Endothelial cell of umbilical vein (primary cell): Measurements from ENCODE around the gene PLA2G4B. TPM values are rescaled to one million over a fixed set of nuclear protein-coding genes. Genes with fewer than 3 reads are reported as not detected.

Source experiments
- BruUV-seq: library from RNA; stranded (reverse); fragments of 400-500 nt; replicated peaks from 2 replicates; lab custom pipeline; 2021; lab: Mats Ljungman, UMichigan
- CTCF ChIA-PET: fragments of 300-600, 350-600 bp; sonication (Branson Sonifier 250); formaldehyde crosslinking; loops from one replicate; lab custom pipeline; 2021; ENCODE audit warnings: antibody characterized with exemption, inconsistent platforms; lab: Charles Lee
- POLR2A ChIA-PET: fragments of 300-600, 350-600 bp; sonication (Branson Sonifier 250); formaldehyde crosslinking; loops from one replicate; lab custom pipeline; 2021; ENCODE audit warnings: antibody characterized with exemption, inconsistent platforms; lab: Charles Lee
- DNase-seq: peaks from one replicate; pipeline ENCODE4 v3.0.0-alpha.2; 2011; ENCODE audit warnings: low read depth, low spot score
- FAIRE-seq: peaks from 2 replicates; lab custom pipeline; 2011; peaks lifted over from hg19 to GRCh38; lab: Jason Lieb, UNC
- H2AFZ ChIP-seq: 2 replicates; pipeline ENCODE4 v1.6.0; 2012; ENCODE audit warnings: low read depth, low read length, control low read depth, inconsistent platforms
- H3K27ac ChIP-seq: 2 replicates; pipeline ENCODE4 v1.5.1; 2011; ENCODE audit warnings: low read depth, mild to moderate bottlenecking, control low read depth, low read length, moderate library complexity; ENCODE audit not compliant: insufficient read depth
- H3K27me3 ChIP-seq, 2 experiments: 2 replicates each; pipeline versions ENCODE4 v1.6.0 to v1.6.1; 2011; ENCODE audit warnings: low read length in 2 of 2, mixed read lengths in 1 of 2; ENCODE audit not compliant: control insufficient read depth in 2 of 2, insufficient read depth in 2 of 2
- H3K36me3 ChIP-seq, 2 experiments: 2 replicates in 1 of 2; 3 replicates in 1 of 2; pipeline ENCODE4 v1.5.1; 2011; ENCODE audit warnings: low read length in 2 of 2, mild to moderate bottlenecking in 1 of 2, moderate library complexity in 1 of 2; ENCODE audit not compliant: control insufficient read depth in 2 of 2, insufficient read depth in 2 of 2; ENCODE audit errors: extremely low read depth in 1 of 2
- H3K4me1 ChIP-seq: 3 replicates; pipeline ENCODE4 v1.5.1; 2011; ENCODE audit warnings: mild to moderate bottlenecking, low read length; ENCODE audit not compliant: control insufficient read depth, insufficient read depth; ENCODE audit errors: extremely low read depth
- H3K4me2 ChIP-seq: 2 replicates; pipeline ENCODE4 v1.6.1; 2011; ENCODE audit warnings: low read length, control low read depth, mixed read lengths; ENCODE audit not compliant: insufficient read depth
- H3K4me3 ChIP-seq, 3 experiments: fragments of 200-600 bp in 1 of 3; sonication (generic), shearing (Covaris generic) in 1 of 3; replicated peaks in 1 of 3; 2 replicates each; pipeline ENCODE4 v1.5.1; 2011 to 2016; ENCODE audit warnings: control low read depth in 3 of 3, low read length in 3 of 3, mild to moderate bottlenecking in 2 of 3, inconsistent platforms in 1 of 3, low read depth in 1 of 3, moderate library complexity in 1 of 3; ENCODE audit not compliant: insufficient read depth in 1 of 3
- H3K79me2 ChIP-seq: 2 replicates; pipeline ENCODE4 v1.6.0; 2012; ENCODE audit warnings: low read length, inconsistent platforms; ENCODE audit not compliant: control insufficient read depth, insufficient read depth
- H3K9ac ChIP-seq: replicated peaks from 2 replicates; pipeline ENCODE3; 2011; ENCODE audit warnings: low read length, control low read depth; ENCODE audit not compliant: insufficient read depth; ENCODE audit errors: extremely low read depth
- H3K9me1 ChIP-seq: replicated peaks from 3 replicates; pipeline ENCODE4 v1.6.0; 2011; ENCODE audit warnings: mild to moderate bottlenecking, low read length; ENCODE audit not compliant: control insufficient read depth, insufficient read depth; ENCODE audit errors: extremely low read depth
- H3K9me3 ChIP-seq: replicated peaks from 2 replicates; pipeline ENCODE4 v1.5.1; 2012; ENCODE audit warnings: low read length, inconsistent platforms; ENCODE audit not compliant: control insufficient read depth, insufficient read depth
- H4K20me1 ChIP-seq: replicated peaks from 2 replicates; pipeline ENCODE3; 2011; ENCODE audit warnings: mild to moderate bottlenecking, low read length; ENCODE audit not compliant: control insufficient read depth, insufficient read depth; ENCODE audit errors: extremely low read depth
- FOS ChIP-seq: IDR thresholded peaks from 2 replicates; pipeline ENCODE4 v1.6.1; 2011; ENCODE audit warnings: mild to moderate bottlenecking, low read length, moderate library complexity, borderline replicate concordance; ENCODE audit not compliant: insufficient read depth
- dilution Hi-C: fragments of 300-500 bp; cut with MboI; formaldehyde crosslinking; loops from one replicate; pipeline ENCODE4 v1.15.0; 2019; ENCODE audit warnings: low sequenced_read_pairs; ENCODE audit not compliant: extremely low pct_ligation_motif_present
- intact Hi-C: fragments of 100-400 bp; cut with micrococcal nuclease; formaldehyde crosslinking; loops from one replicate; pipeline ENCODE4 v1.10.0; 2022
- polyA plus RNA-seq, 4 experiments: library from polyadenylated mRNA; depleted of rRNA in 3 of 4; stranded (reverse) in 3 of 4; unstranded in 1 of 4; fragments of >200 nt; gene quantifications; 2 replicates each; pipeline versions ENCODE4 v1.2.1 to v1.2.3, GENCODE V29; 2011 to 2012; ENCODE audit warnings: missing spikeins in 1 of 4
- total RNA-seq: library from RNA; stranded (reverse); gene quantifications from 2 replicates; pipeline ENCODE4 v1.2.3, GENCODE V29; 2021
- TF ChIP-seq, protein P1 (sequence below), 2 donors: IDR thresholded peaks; 1 replicate in 1 of 2; 2 replicates in 1 of 2; pipeline ENCODE4 v1.5.1; 2011; ENCODE audit warnings: low read length in 2 of 2, mild to moderate bottlenecking in 2 of 2, moderate library complexity in 2 of 2, control low read depth in 1 of 2, inconsistent platforms in 1 of 2, low read depth in 1 of 2; ENCODE audit not compliant: insufficient read depth in 1 of 2; ENCODE audit errors: extremely low read depth in 1 of 2
- TF ChIP-seq, protein P2 (sequence below): IDR thresholded peaks from 2 replicates; pipeline ENCODE4 v1.6.1; 2011; ENCODE audit not compliant: insufficient read depth, insufficient read length

PLA2G4B gene
- total and polyA plus RNA-seq, 2 donors (not counting 3 experiments of a cell fraction or from before 2014, with no cell fraction given), result 4.0 to 7.9 TPM

DNA sequence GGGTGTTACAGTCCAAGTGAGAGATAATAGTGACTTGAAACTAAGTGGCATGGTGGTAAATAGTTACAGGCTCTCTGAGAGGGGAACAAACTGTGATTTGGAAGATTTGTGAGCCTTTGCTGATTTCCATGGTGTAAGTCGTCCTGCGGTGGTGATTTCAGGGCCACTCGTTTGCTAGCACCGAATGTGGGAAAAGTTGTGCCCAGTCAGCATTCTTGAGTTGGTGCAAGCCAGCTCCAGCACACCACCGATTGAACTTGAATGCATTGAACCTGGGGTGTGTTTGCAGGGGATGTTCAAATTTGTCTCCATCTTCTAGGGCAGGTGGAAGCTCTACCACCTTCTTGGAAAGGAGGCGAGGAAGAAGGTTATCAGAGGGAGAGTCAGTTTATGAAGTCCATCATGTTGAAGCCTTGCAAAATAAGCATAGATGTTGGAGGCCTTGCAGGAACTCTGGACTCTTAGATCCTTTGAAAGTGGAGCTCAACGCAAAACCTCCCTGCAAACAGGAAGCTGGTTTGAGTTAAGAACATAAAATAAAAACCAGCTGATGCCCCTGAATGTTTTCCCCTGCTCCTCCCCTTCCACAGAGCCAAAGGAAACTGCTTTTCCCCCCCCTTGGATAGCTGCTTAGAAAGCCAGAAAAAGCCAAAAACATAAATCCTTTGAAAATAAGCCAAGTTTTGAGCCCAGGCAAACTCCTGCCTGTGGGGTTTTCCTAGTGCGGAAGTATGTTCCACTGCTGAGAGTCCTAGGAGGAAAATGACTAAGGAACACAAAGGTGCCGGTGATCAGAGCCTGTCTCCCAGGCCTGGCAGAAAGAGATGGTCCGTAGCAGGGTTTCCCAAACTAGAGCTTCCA is 42.4 kb upstream of the PLA2G4B start:
- ChIA-PET CTCF (interaction anchor here (0.8 to 10.8 kb wide), 4 partner anchors 12 to 108 kb away, joined by 3 to 219 read pairs (median 13); partner anchors contain the start of gene MAPKBP1), POLR2A (interaction anchor here (0.7 to 1.8 kb wide), 2 partner anchors 14 to 22 kb away, joined by 3 to 7 read pairs; partner anchors contain the start of gene MAPKBP1)
- Histone ChIP-seq H3K27me3 (no peaks in the 10 kb centered on the region), H2AFZ (no peak overlapping the region), H3K4me2 (peak overlapping the region; percentile 54), H3K4me3 (peak overlapping the region in 1 of 3 experiments; percentile 25), H3K36me3 (peaks cover 2 to 6% of the 10 kb centered on the region in 2 experiments), H4K20me1 (no peaks in the 10 kb centered on the region), H3K79me2 (peaks cover 40% of the 10 kb centered on the region), H3K27ac (peak overlapping the region; percentile 61), H3K4me1 (peaks cover 41% of the 10 kb centered on the region), H3K9me3 (no peaks in the 10 kb centered on the region), H3K9ac (peak overlapping the region; percentile 25), H3K9me1 (no peaks in the 10 kb centered on the region)
- BruUV-seq, result no TSS peak
- intact Hi-C loops (loop anchor here (1.0 kb wide), 1 partner anchor 22 kb away; the partner anchor contains the start of gene MAPKBP1), dilution Hi-C loops (no loop called here)
- TF ChIP-seq FOS, result peak; percentile 34
- TF ChIP-seq, protein P1, sequence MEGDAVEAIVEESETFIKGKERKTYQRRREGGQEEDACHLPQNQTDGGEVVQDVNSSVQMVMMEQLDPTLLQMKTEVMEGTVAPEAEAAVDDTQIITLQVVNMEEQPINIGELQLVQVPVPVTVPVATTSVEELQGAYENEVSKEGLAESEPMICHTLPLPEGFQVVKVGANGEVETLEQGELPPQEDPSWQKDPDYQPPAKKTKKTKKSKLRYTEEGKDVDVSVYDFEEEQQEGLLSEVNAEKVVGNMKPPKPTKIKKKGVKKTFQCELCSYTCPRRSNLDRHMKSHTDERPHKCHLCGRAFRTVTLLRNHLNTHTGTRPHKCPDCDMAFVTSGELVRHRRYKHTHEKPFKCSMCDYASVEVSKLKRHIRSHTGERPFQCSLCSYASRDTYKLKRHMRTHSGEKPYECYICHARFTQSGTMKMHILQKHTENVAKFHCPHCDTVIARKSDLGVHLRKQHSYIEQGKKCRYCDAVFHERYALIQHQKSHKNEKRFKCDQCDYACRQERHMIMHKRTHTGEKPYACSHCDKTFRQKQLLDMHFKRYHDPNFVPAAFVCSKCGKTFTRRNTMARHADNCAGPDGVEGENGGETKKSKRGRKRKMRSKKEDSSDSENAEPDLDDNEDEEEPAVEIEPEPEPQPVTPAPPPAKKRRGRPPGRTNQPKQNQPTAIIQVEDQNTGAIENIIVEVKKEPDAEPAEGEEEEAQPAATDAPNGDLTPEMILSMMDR (IDR thresholded peaks at IDR 0.05; ENCODE audit: extremely low read depth in 1 of 2, insufficient read depth in 1 of 2, low read depth in 1 of 2, low read length in 2 of 2), result no peak
- TF ChIP-seq, protein P2, sequence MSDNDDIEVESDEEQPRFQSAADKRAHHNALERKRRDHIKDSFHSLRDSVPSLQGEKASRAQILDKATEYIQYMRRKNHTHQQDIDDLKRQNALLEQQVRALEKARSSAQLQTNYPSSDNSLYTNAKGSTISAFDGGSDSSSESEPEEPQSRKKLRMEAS, result no peak
- DNase-seq, result peak; percentile 86
- peak; percentile 93 for FAIRE-seq
